Thoracic aorta (tissue), 2 donors: ENCODE data around the gene MRNIP. TPM values are rescaled to one million over a fixed set of nuclear protein-coding genes. Genes with fewer than 3 reads are reported as not detected.

Experiments used
- ATAC-seq: fragments of 150-250 bp; one replicate; pipeline ENCODE4 v1.8.0; 2017; ENCODE audit warnings: low read depth; ENCODE audit not compliant: insufficient number of reproducible peaks, low FRiP score
- DNase-seq: peaks from one replicate; pipeline ENCODE4 v3.0.0-alpha.2; 2020; ENCODE audit warnings: low spot score
- H3K27ac ChIP-seq, 2 donors: fragments of 200-600 bp; sonication (generic); 1 replicate in 1 of 2; 2 replicates in 1 of 2; pipeline ENCODE4 v1.5.1; 2016; ENCODE audit warnings: mild to moderate bottlenecking in 2 of 2, moderate library complexity in 2 of 2
- H3K27me3 ChIP-seq: fragments of 200-600 bp; sonication (generic); replicated peaks from 2 replicates; pipeline ENCODE4 v1.6.0; 2016; ENCODE audit warnings: mild to moderate bottlenecking; ENCODE audit not compliant: insufficient read depth
- H3K36me3 ChIP-seq: fragments of 200-600 bp; sonication (generic); one replicate; pipeline ENCODE4 v1.5.1; 2016
- H3K4me1 ChIP-seq, 2 donors: fragments of 200-600 bp; sonication (generic); 1 replicate in 1 of 2; 2 replicates in 1 of 2; pipeline versions ENCODE4 v1.5.1 to v1.6.0; 2016; ENCODE audit warnings: low read depth in 2 of 2, mild to moderate bottlenecking in 1 of 2; ENCODE audit not compliant: control insufficient read depth in 1 of 2
- H3K4me3 ChIP-seq: fragments of 200-600 bp; sonication (generic); 2 replicates; pipeline ENCODE4 v1.5.1; 2016; ENCODE audit warnings: mild to moderate bottlenecking
- H3K9me3 ChIP-seq: fragments of 200-600 bp; sonication (generic); 2 replicates; pipeline ENCODE4 v1.5.1; 2016
- CTCF ChIP-seq: fragments of 200-600 bp; sonication (generic); IDR thresholded peaks from one replicate; pipeline ENCODE4 v1.5.1; 2019; ENCODE audit warnings: antibody characterized with exemption
- total RNA-seq, 2 donors: library from RNA; depleted of rRNA; stranded (reverse); fragments of >200 nt; gene quantifications; one replicate each; pipeline versions ENCODE4 v1.1.0 to v1.2.3, GENCODE V29; 2016

Gene MRNIP
- total RNA-seq, 2 donors from 2014 or later: 46.2 to 54.2 TPM

- Histone ChIP-seq H3K4me3 (peak overlapping the region; percentile 99), H3K27ac (peak overlapping the region; percentile 100), H3K9me3 (no peaks in the 10 kb centered on the region), H3K27me3 (no peaks in the 10 kb centered on the region), H3K36me3 (peaks cover 22% of the 10 kb centered on the region), H3K4me1 (peaks cover 46 to 62% of the 10 kb centered on the region in 2 donors)
- ATAC-seq (no peak), DNase-seq (no peak)
- no peak for TF ChIP-seq CTCF
Measured at GRCh38 chr5:179819296-179820126, 39.1 kb downstream of the MRNIP start.

- DNase-seq: peak; percentile 77
- peak; percentile 41 for ATAC-seq
- no peak for TF ChIP-seq CTCF
- H3K4me1 ChIP-seq: peaks cover 39 to 55% of the 10 kb centered on the region in 2 donors
- H3K27ac ChIP-seq: peak overlapping the region; percentile 100
- no peaks in the 10 kb centered on the region for H3K27me3 ChIP-seq
- H3K36me3 ChIP-seq: peaks cover 15% of the 10 kb centered on the region
- H3K9me3 ChIP-seq: no peaks in the 10 kb centered on the region
- peak overlapping the region; percentile 99 for H3K4me3 ChIP-seq
Measured at GRCh38 chr5:179818746-179819295, 39.8 kb downstream of the MRNIP start.

- Histone ChIP-seq H3K4me3 (peak overlapping the region; percentile 99), H3K36me3 (peaks cover 10% of the 10 kb centered on the region), H3K27ac (peak overlapping the region; percentile 100), H3K27me3 (no peaks in the 10 kb centered on the region), H3K4me1 (peaks cover 34 to 48% of the 10 kb centered on the region in 2 donors), H3K9me3 (no peaks in the 10 kb centered on the region)
- no peak for ATAC-seq
- DNase-seq: no peak
- no peak for TF ChIP-seq CTCF
Measured at GRCh38 chr5:179817890-179818745, 40.5 kb downstream of the MRNIP start.

DNA sequence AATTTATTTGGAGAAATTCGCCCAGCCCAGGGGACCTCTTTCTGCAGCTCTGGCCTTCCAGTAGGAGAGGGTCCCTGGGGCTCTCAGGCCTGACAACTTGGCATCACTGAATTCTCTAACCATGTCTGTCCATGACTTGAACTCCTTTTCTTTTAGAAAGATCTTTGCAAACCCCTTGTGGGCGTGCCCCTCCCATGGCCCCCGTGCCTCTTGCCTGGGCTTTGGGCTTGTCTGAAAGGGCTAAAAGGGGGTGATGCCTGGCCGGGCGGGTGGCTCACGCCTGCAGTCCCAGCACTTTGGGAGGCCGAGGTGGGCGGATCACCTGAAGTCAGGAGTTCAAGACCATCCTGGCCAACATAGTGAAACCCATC is 41.2 kb downstream of the MRNIP start:
- no peak for TF ChIP-seq CTCF
- Histone ChIP-seq H3K4me1 (peaks cover 28 to 42% of the 10 kb centered on the region in 2 donors), H3K9me3 (no peaks in the 10 kb centered on the region), H3K27me3 (no peaks in the 10 kb centered on the region), H3K36me3 (peaks cover 3% of the 10 kb centered on the region), H3K4me3 (peak overlapping the region; percentile 75), H3K27ac (peak overlapping the region in 1 of 2 donors; percentile 39)
- ATAC-seq (no peak), DNase-seq (no peak)
